ENCODE data around the gene MN1.

Gene MN1

DNA sequence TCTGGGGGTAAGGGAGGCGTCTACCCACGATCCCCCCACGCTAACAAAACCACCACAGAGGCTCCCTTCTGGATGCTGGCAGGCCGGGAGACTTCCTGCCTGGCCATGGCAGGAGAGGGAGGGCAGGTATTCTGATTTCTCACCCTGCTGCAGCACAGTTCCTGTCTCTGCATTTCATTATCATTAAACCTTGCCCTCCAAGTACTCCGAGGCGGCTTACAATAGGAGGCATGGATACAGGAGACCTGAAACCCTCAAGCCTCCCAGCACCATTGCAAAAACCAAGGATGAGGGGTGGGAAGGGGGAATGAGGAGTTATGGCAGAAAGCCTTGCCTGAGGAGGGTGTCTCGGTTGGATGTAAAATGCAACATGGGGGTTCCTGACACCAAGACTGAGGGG is 44.1 kb upstream of the MN1 start:
- intact Hi-C loops (cut with DNase I; ENCODE audit: low total_unique reads), result no loop called here
- peak in 1 of 2 donors; percentile 15 for DNase-seq
- H3K36me3 ChIP-seq, result peaks cover 0 to 45% (median 9%) of the 10 kb centered on the region in 3 donors
- H3K27me3 ChIP-seq, result no peaks in the 10 kb centered on the region
- H3K27ac ChIP-seq, result no peak overlapping the region
- H3K4me1 ChIP-seq, result peaks cover 0 to 25% (median 10%) of the 10 kb centered on the region in 4 donors
- no peak overlapping the region for H3K4me3 ChIP-seq
- TF ChIP-seq CTCF (IDR thresholded peaks at IDR 0.05), result no peak
- H3K9me3 ChIP-seq, result no peaks in the 10 kb centered on the region

DNA sequence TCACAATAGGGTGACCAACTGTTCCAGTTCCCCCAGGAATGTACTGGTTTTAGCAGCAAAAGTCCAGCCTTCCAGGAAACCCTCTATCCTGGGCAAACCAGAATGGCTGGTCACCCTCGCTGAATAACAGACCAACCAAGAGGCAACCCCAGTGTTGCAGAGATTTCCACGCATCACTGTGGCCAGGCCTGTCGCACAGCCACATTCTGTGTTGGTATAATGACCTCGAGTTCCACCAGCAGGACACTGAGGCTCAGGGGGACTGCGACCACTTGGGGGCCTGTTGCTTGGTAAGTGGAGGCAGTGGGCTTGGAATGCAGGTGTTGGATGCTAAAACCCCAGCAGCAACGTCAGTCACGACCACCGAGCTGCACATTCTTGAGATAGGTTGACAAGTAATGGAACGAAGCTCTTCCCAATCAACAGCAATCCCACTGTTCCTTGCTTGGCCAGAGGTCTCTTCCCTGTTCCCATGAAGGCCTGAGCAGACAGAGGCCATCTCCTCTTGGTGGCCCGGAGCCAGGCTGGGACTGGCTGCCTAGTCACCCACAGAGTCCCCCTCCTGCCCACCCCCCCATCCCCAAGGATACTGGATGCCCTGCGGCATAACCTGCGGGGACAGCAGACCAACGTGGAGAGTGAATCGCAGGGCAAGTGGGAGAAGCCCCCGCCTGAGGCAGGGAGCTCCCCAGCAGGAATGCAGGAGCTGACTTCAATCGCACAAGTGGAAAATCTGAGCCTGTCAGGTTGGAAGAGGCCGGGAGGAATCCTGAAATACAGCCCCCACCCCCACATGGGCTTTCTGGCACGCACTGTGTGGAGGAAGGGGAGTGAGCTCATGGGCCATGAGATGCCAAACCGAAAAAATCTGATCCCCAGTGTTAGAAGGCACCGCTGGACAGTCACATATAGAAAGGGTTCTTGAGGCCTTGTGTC is 43.4 kb upstream of the MN1 start:
- H3K27ac ChIP-seq, result no peak overlapping the region
- intact Hi-C loops (cut with DNase I; ENCODE audit: low total_unique reads), result no loop called here
- no peaks in the 10 kb centered on the region for H3K9me3 ChIP-seq
- H3K4me3 ChIP-seq, result no peak overlapping the region
- H3K27me3 ChIP-seq, result no peaks in the 10 kb centered on the region
- peaks cover 0 to 44% (median 6%) of the 10 kb centered on the region in 3 donors for H3K36me3 ChIP-seq
- DNase-seq, result peak in 1 of 2 donors; percentile 17
- TF ChIP-seq CTCF (IDR thresholded peaks at IDR 0.05), result no peak
- H3K4me1 ChIP-seq, result peaks cover 0 to 18% (median 5%) of the 10 kb centered on the region in 4 donors

DNA sequence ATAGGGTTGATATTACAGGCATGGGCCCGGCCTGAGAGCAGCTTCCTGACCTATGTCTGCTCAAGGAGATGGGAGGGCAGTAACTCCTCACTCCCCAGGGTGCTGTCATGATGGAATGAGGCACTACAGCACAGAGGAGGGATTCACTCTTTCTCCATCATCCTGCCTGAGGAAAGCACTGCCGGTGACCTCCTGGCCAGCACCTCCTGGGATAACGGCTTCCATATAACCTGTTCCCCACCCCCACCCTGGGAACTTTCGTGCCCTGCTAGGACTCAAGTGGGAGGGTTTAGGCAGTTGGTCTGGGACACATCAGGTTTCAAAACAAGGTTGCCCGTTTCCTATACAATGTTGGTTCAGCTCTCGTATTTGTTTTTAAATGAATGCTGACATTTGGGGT is 42.7 kb upstream of the MN1 start:
- DNase-seq, result peak in 1 of 2 donors; percentile 5
- H3K4me1 ChIP-seq, result peaks cover 0 to 11% (median 0%) of the 10 kb centered on the region in 4 donors
- no peaks in the 10 kb centered on the region for H3K9me3 ChIP-seq
- no peak for TF ChIP-seq CTCF (IDR thresholded peaks at IDR 0.05)
- intact Hi-C loops (cut with DNase I; ENCODE audit: low total_unique reads), result no loop called here
- H3K4me3 ChIP-seq, result no peak overlapping the region
- H3K36me3 ChIP-seq, result peaks cover 0 to 44% (median 6%) of the 10 kb centered on the region in 3 donors
- no peaks in the 10 kb centered on the region for H3K27me3 ChIP-seq
- no peak overlapping the region for H3K27ac ChIP-seq

GRCh38 chr22:27843441-27843840 is 41.9 kb upstream of the MN1 start:
- Histone ChIP-seq H3K27me3 (no peaks in the 10 kb centered on the region), H3K4me1 (peaks cover 0 to 9% (median 0%) of the 10 kb centered on the region in 4 donors), H3K36me3 (peaks cover 0 to 38% (median 5%) of the 10 kb centered on the region in 3 donors), H3K27ac (no peak overlapping the region), H3K4me3 (no peak overlapping the region), H3K9me3 (no peaks in the 10 kb centered on the region)
- DNase-seq, result peak in 1 of 2 donors; percentile 16
- intact Hi-C loops (cut with DNase I; ENCODE audit: low total_unique reads), result no loop called here
- TF ChIP-seq CTCF (IDR thresholded peaks at IDR 0.05), result no peak

- Histone ChIP-seq H3K4me3 (no peak overlapping the region), H3K36me3 (peaks cover 0 to 34% (median 0%) of the 10 kb centered on the region in 3 donors), H3K4me1 (peaks cover 0 to 9% (median 0%) of the 10 kb centered on the region in 4 donors), H3K9me3 (no peaks in the 10 kb centered on the region), H3K27ac (no peak overlapping the region), H3K27me3 (no peaks in the 10 kb centered on the region)
- intact Hi-C loops (cut with DNase I; ENCODE audit: low total_unique reads), result no loop called here
- DNase-seq, result peak in 1 of 2 donors; percentile 21
- no peak for TF ChIP-seq CTCF (IDR thresholded peaks at IDR 0.05)
These were observed 41.3 kb upstream of the MN1 start for GRCh38 chr22:27842669-27843431.
